Measurements from ENCODE around the gene SEMG1. TPM values are rescaled to one million over a fixed set of nuclear protein-coding genes. Genes with fewer than 3 reads are reported as not detected.

Gene SEMG1
- total and polyA plus RNA-seq, 9 donors, result not detected

DNA sequence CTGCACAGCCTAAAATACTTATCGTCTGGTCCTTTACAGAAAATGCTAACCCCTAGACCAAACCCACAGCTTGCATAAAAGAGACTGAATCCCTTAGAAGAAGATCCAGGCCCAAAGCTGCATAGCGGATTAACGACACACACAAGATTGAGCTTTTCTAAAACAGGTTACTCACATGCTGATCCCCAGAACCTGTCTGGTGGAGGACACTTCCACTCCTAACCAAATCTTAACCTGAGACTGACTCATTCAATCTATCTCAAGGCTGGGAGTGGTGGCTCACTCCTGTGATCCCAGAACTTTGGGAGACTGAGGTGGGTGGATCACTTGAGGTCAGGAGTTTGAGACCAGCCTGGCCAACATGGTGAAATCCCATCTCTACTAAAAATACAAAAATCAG is 50.3 kb downstream of the SEMG1 start:
- H3K9me3 ChIP-seq, result no peaks in the 10 kb centered on the region
- intact Hi-C loops (cut with DNase I), result no loop called here
- no peak overlapping the region for H3K27ac ChIP-seq
- WGBS, 3 donors, result 65 to 86% (median 84%) methylated on average over 3 of the region's 3 CpGs
- H3K36me3 ChIP-seq, result no peaks in the 10 kb centered on the region
- TF ChIP-seq POLR2A (IDR thresholded peaks at IDR 0.05), result no peak
- TF ChIP-seq EP300 (IDR thresholded peaks at IDR 0.05), result no peak
- TF ChIP-seq, protein P1, sequence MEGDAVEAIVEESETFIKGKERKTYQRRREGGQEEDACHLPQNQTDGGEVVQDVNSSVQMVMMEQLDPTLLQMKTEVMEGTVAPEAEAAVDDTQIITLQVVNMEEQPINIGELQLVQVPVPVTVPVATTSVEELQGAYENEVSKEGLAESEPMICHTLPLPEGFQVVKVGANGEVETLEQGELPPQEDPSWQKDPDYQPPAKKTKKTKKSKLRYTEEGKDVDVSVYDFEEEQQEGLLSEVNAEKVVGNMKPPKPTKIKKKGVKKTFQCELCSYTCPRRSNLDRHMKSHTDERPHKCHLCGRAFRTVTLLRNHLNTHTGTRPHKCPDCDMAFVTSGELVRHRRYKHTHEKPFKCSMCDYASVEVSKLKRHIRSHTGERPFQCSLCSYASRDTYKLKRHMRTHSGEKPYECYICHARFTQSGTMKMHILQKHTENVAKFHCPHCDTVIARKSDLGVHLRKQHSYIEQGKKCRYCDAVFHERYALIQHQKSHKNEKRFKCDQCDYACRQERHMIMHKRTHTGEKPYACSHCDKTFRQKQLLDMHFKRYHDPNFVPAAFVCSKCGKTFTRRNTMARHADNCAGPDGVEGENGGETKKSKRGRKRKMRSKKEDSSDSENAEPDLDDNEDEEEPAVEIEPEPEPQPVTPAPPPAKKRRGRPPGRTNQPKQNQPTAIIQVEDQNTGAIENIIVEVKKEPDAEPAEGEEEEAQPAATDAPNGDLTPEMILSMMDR (IDR thresholded peaks at IDR 0.05), result no peak
- H3K4me1 ChIP-seq (ENCODE audit: insufficient read depth), result no peaks in the 10 kb centered on the region
- H3K27me3 ChIP-seq, result no peaks in the 10 kb centered on the region
- no peak for DNase-seq
- no peak overlapping the region for H3K4me3 ChIP-seq

DNA sequence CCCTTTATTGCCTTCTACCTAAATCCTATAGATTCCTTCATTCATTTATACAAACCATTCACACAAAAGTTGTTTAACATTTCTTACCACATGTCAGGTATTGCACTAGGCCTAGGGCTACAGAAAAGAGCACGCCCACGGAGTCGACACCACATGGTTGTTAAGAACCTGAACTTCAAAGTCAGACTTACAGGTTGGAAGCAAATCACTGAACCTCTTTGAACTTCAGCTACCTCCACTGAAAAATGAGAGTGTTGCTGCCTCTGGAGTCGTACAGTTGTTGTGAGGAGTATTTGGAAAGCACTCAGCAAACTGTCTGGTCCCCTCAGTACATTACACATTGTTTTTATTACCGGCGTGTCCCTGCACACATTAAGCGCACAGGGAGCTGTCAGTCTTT is 50.9 kb downstream of the SEMG1 start:
- TF ChIP-seq EP300 (IDR thresholded peaks at IDR 0.05) (no peak), POLR2A (IDR thresholded peaks at IDR 0.05) (no peak)
- TF ChIP-seq, protein P1 (IDR thresholded peaks at IDR 0.05), result no peak
- Histone ChIP-seq H3K4me1 (ENCODE audit: insufficient read depth) (no peaks in the 10 kb centered on the region), H3K36me3 (no peaks in the 10 kb centered on the region), H3K27me3 (no peaks in the 10 kb centered on the region), H3K9me3 (no peaks in the 10 kb centered on the region), H3K27ac (no peak overlapping the region), H3K4me3 (no peak overlapping the region)
- intact Hi-C loops (cut with DNase I), result no loop called here
- no peak for DNase-seq
- WGBS, 3 donors, result 75 to 80% (median 77%) methylated on average over 7 of the region's 7 CpGs

DNA sequence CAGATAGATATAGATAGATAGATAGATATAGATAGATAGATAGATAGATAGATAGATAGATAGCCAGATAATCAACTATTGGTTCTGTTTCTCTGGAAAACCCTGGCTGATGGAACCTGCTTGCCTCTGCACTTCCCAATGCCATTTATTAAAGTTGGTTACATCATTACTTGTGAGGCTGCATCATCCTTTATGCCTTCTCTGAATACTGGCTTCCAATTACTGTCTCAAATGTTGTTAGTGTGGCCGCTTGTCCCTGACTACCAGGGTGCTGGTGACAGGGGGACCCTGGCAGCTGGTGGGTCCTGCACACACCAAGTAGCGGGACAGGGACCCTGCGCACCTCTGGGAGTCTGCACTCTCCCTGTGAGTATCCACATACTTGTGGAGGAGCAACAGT is 51.4 kb downstream of the SEMG1 start:
- Histone ChIP-seq H3K27ac (no peak overlapping the region), H3K4me1 (ENCODE audit: insufficient read depth) (no peaks in the 10 kb centered on the region), H3K4me3 (no peak overlapping the region), H3K27me3 (no peaks in the 10 kb centered on the region), H3K9me3 (no peaks in the 10 kb centered on the region), H3K36me3 (no peaks in the 10 kb centered on the region)
- 86 to 89% (median 87%) methylated on average over 3 of the region's 3 CpGs for WGBS, 3 donors
- no peak for TF ChIP-seq EP300 (IDR thresholded peaks at IDR 0.05)
- TF ChIP-seq, protein P1 (IDR thresholded peaks at IDR 0.05), result no peak
- no peak for TF ChIP-seq POLR2A (IDR thresholded peaks at IDR 0.05)
- intact Hi-C loops (cut with DNase I), result no loop called here
- no peak for DNase-seq

DNA sequence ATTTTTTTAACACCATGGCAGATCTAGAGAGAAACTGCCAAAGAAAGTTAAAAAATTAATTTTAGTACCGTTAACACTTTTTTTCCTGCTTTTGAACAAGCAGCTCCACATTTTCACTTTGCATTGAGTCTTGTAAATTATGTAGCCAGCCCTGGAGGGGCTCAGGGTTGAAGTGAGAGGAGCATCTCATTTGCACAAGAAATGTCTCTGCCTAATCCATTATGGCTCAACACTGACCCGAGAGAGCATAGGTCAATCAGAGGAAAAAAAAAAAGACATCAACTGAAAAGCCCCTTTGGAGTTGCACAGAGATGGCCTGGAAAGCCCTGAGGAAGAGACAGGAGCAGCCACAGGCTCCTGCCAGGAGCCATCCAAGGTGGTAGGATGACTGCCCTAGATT is 51.8 kb downstream of the SEMG1 start:
- intact Hi-C loops (cut with DNase I), result no loop called here
- H3K36me3 ChIP-seq, result no peaks in the 10 kb centered on the region
- DNase-seq, result no peak
- no peaks in the 10 kb centered on the region for H3K9me3 ChIP-seq
- H3K27ac ChIP-seq, result no peak overlapping the region
- TF ChIP-seq POLR2A (IDR thresholded peaks at IDR 0.05) (no peak), EP300 (IDR thresholded peaks at IDR 0.05) (no peak)
- TF ChIP-seq, protein P1 (IDR thresholded peaks at IDR 0.05), result no peak
- no peak overlapping the region for H3K4me3 ChIP-seq
- WGBS, 3 donors, result 26 to 34% (median 26%) methylated on average over 2 of the region's 2 CpGs
- no peaks in the 10 kb centered on the region for H3K4me1 ChIP-seq (ENCODE audit: insufficient read depth)
- H3K27me3 ChIP-seq, result no peaks in the 10 kb centered on the region

Other genes starting within 250 kb of the SEMG1 start
- gene TOMM34, start 246.6 kb upstream of the SEMG1 start, total RNA-seq, result 10 to 100 TPM; 12.3 to 39.8 (median 26.2) TPM
- gene TOMM34, start 246.6 kb upstream of the SEMG1 start, polyA plus RNA-seq, result 10 to 100 TPM; 20.1 to 60.7 TPM
- 10 to 100 TPM; 17.3 to 27.5 (median 19.6) TPM for gene STK4, start 240.5 kb upstream of the SEMG1 start, total RNA-seq
- gene STK4, start 240.5 kb upstream of the SEMG1 start, polyA plus RNA-seq, result 10 to 100 TPM in 1 of 2 donors, 1 to 10 TPM in 1; 8.3 to 25.9 TPM
- not detected for gene KCNS1, start 105.9 kb upstream of the SEMG1 start, total RNA-seq
- gene KCNS1, start 105.9 kb upstream of the SEMG1 start, polyA plus RNA-seq, result under 1 TPM; 0.02 to 0.80 TPM
- not detected for gene WFDC5, start 91.9 kb upstream of the SEMG1 start, total RNA-seq
- not detected for gene WFDC5, start 91.9 kb upstream of the SEMG1 start, polyA plus RNA-seq
- not detected for gene WFDC12, start 82.6 kb upstream of the SEMG1 start, total RNA-seq
- gene WFDC12, start 82.6 kb upstream of the SEMG1 start, polyA plus RNA-seq, result not detected
- gene PI3, start 32.1 kb upstream of the SEMG1 start, total RNA-seq, result under 1 TPM in 1 of 7 donors, not detected in 6; 0.92 TPM
- gene PI3, start 32.1 kb upstream of the SEMG1 start, polyA plus RNA-seq, result under 1 TPM in 1 of 2 donors, not detected in 1; 0.30 TPM
- not detected for gene SEMG2, start 14.3 kb downstream of the SEMG1 start, total RNA-seq
- gene SEMG2, start 14.3 kb downstream of the SEMG1 start, polyA plus RNA-seq, result not detected
- gene SLPI, start 47.5 kb downstream of the SEMG1 start, total RNA-seq, result 100 to 1,000 TPM in 2 of 7 donors, 10 to 100 TPM in 3, 1 to 10 TPM in 1, not detected in 1; 4.0 to 622 (median 33.3) TPM
- gene SLPI, start 47.5 kb downstream of the SEMG1 start, polyA plus RNA-seq, result 10 to 100 TPM; 16.6 to 45.5 TPM
- gene RBPJL, start 99.8 kb downstream of the SEMG1 start, total RNA-seq, result under 1 TPM in 2 of 7 donors, not detected in 5; 0.36 to 0.38 TPM
- gene RBPJL, start 99.8 kb downstream of the SEMG1 start, polyA plus RNA-seq, result not detected
- gene MATN4, start 101.3 kb downstream of the SEMG1 start, total RNA-seq, result under 1 TPM in 1 of 7 donors, not detected in 6; 0.10 TPM
- gene MATN4, start 101.3 kb downstream of the SEMG1 start, polyA plus RNA-seq, result not detected
- 100 to 1,000 TPM in 1 of 7 donors, 10 to 100 TPM in 6; 12.9 to 269 (median 45.9) TPM for gene SDC4, start 141.4 kb downstream of the SEMG1 start, total RNA-seq
- 10 to 100 TPM; 17.3 to 49.0 TPM for gene SDC4, start 141.4 kb downstream of the SEMG1 start, polyA plus RNA-seq
- gene SYS1, start 156.1 kb downstream of the SEMG1 start, total RNA-seq, result 10 to 100 TPM; 29.2 to 69.7 (median 32.8) TPM
- 10 to 100 TPM; 33.0 to 47.0 TPM for gene SYS1, start 156.1 kb downstream of the SEMG1 start, polyA plus RNA-seq
- gene TP53TG5, start 171.3 kb downstream of the SEMG1 start, total RNA-seq, result under 1 TPM in 2 of 7 donors, not detected in 5; 0.42 to 0.89 TPM
- under 1 TPM in 1 of 2 donors, not detected in 1; 0.02 TPM for gene TP53TG5, start 171.3 kb downstream of the SEMG1 start, polyA plus RNA-seq
- 10 to 100 TPM; 18.4 to 51.3 (median 31.6) TPM for gene DBNDD2, start 201.3 kb downstream of the SEMG1 start, total RNA-seq
- 10 to 100 TPM; 36.1 to 63.2 TPM for gene DBNDD2, start 201.3 kb downstream of the SEMG1 start, polyA plus RNA-seq
- gene PIGT, start 209.1 kb downstream of the SEMG1 start, total RNA-seq, result 10 to 100 TPM; 30.0 to 84.2 (median 69.3) TPM
- 100 to 1,000 TPM in 1 of 2 donors, 10 to 100 TPM in 1; 68.1 to 172 TPM for gene PIGT, start 209.1 kb downstream of the SEMG1 start, polyA plus RNA-seq